ENCODE results near the gene FKBP8. TPM values are rescaled to one million over a fixed set of nuclear protein-coding genes. Genes with fewer than 3 reads are reported as not detected.

Gene FKBP8
- total and polyA plus RNA-seq, 8 donors = 87.8 to 819 (median 223) TPM

- Histone ChIP-seq H3K36me3 (peaks cover 26 to 75% (median 67%) of the 10 kb centered on the region in 4 donors), H3K9me3 (no peaks in the 10 kb centered on the region), H3K27ac (no peak overlapping the region), H3K4me1 (no peaks in the 10 kb centered on the region), H3K27me3 (no peaks in the 10 kb centered on the region), H3K4me3 (no peak overlapping the region)
- intact Hi-C loops (cut with DNase I; ENCODE audit: low total_unique reads) = no loop called here
- TF ChIP-seq EP300 (IDR thresholded peaks at IDR 0.05) (no peak), POLR2AphosphoS5 (IDR thresholded peaks at IDR 0.05) (no peak), POLR2A (IDR thresholded peaks at IDR 0.05) (no peak)
- TF ChIP-seq, protein P1, sequence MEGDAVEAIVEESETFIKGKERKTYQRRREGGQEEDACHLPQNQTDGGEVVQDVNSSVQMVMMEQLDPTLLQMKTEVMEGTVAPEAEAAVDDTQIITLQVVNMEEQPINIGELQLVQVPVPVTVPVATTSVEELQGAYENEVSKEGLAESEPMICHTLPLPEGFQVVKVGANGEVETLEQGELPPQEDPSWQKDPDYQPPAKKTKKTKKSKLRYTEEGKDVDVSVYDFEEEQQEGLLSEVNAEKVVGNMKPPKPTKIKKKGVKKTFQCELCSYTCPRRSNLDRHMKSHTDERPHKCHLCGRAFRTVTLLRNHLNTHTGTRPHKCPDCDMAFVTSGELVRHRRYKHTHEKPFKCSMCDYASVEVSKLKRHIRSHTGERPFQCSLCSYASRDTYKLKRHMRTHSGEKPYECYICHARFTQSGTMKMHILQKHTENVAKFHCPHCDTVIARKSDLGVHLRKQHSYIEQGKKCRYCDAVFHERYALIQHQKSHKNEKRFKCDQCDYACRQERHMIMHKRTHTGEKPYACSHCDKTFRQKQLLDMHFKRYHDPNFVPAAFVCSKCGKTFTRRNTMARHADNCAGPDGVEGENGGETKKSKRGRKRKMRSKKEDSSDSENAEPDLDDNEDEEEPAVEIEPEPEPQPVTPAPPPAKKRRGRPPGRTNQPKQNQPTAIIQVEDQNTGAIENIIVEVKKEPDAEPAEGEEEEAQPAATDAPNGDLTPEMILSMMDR (IDR thresholded peaks at IDR 0.05) = no peak
- 96 to 99% (median 98%) methylated on average over 22 of the region's 22 CpGs for WGBS, 5 donors
- no peak for DNase-seq
Measured at GRCh38 chr19:18532168-18532890, 11.0 kb downstream of the FKBP8 start.

GRCh38 chr19:18531485-18531884, 11.9 kb downstream of the FKBP8 start:
- H3K4me3 ChIP-seq = no peak overlapping the region
- H3K36me3 ChIP-seq = peaks cover 18 to 66% (median 59%) of the 10 kb centered on the region in 4 donors
- TF ChIP-seq POLR2AphosphoS5 (IDR thresholded peaks at IDR 0.05) (no peak), POLR2A (IDR thresholded peaks at IDR 0.05) (no peak), EP300 (IDR thresholded peaks at IDR 0.05) (no peak)
- TF ChIP-seq, protein P1 (IDR thresholded peaks at IDR 0.05) = no peak
- no peak for DNase-seq
- H3K27me3 ChIP-seq = no peaks in the 10 kb centered on the region
- H3K4me1 ChIP-seq = no peaks in the 10 kb centered on the region
- H3K27ac ChIP-seq = no peak overlapping the region
- 89 to 96% (median 93%) methylated on average over 6 to 9 of the region's 9 CpGs for WGBS, 5 donors
- H3K9me3 ChIP-seq = no peaks in the 10 kb centered on the region
- intact Hi-C loops (cut with DNase I; ENCODE audit: low total_unique reads) = no loop called here

- DNase-seq = no peak
Measured at GRCh38 chr19:18529782-18530181, 13.6 kb downstream of the FKBP8 start.

GRCh38 chr19:18526316-18526715, 17.1 kb downstream of the FKBP8 start:
- H3K27ac ChIP-seq = no peak overlapping the region
- WGBS, 5 donors = 81 to 90% (median 87%) methylated on average over 9 of the region's 9 CpGs
- H3K4me3 ChIP-seq = no peak overlapping the region
- H3K4me1 ChIP-seq = peaks cover 5 to 6% (median 6%) of the 10 kb centered on the region in 4 donors
- H3K36me3 ChIP-seq = peaks cover 2 to 15% (median 10%) of the 10 kb centered on the region in 4 donors
- H3K9me3 ChIP-seq = no peaks in the 10 kb centered on the region
- H3K27me3 ChIP-seq = no peaks in the 10 kb centered on the region
- intact Hi-C loops (cut with DNase I; ENCODE audit: low total_unique reads) = no loop called here
- no peak for DNase-seq
- no peak for TF ChIP-seq EP300 (IDR thresholded peaks at IDR 0.05)
- TF ChIP-seq POLR2A (IDR thresholded peaks at IDR 0.05) = no peak
- TF ChIP-seq, protein P1 (IDR thresholded peaks at IDR 0.05) = no peak
- TF ChIP-seq POLR2AphosphoS5 (IDR thresholded peaks at IDR 0.05) = no peak

More at GRCh38 chr19:18529782-18530181, 13.6 kb downstream of the FKBP8 start:
- 69 to 83% (median 77%) methylated on average over 7 of the region's 7 CpGs for WGBS, 5 donors
- Histone ChIP-seq H3K36me3 (peaks cover 15 to 49% (median 42%) of the 10 kb centered on the region in 4 donors), H3K27ac (no peak overlapping the region), H3K9me3 (no peaks in the 10 kb centered on the region), H3K27me3 (no peaks in the 10 kb centered on the region), H3K4me1 (no peaks in the 10 kb centered on the region), H3K4me3 (no peak overlapping the region)
- intact Hi-C loops (cut with DNase I; ENCODE audit: low total_unique reads) = no loop called here
- TF ChIP-seq, protein P1 (IDR thresholded peaks at IDR 0.05) = no peak
- no peak for TF ChIP-seq EP300 (IDR thresholded peaks at IDR 0.05)
- no peak for TF ChIP-seq POLR2A (IDR thresholded peaks at IDR 0.05)
- TF ChIP-seq POLR2AphosphoS5 (IDR thresholded peaks at IDR 0.05) = no peak
